H1 (cell line): ENCODE data around the gene RAB11B. TPM values are rescaled to one million over a fixed set of nuclear protein-coding genes. Genes with fewer than 3 reads are reported as not detected.

ENCODE experiments used
- TAF7 ChIP-seq: optimal IDR thresholded peaks from 2 replicates; pipeline ENCODE3; 2011; ENCODE audit warnings: low read depth, mild to moderate bottlenecking, inconsistent platforms, low read length, moderate library complexity, borderline replicate concordance
- polyA plus RNA-seq, 7 experiments: library from polyadenylated mRNA; depleted of rRNA in 3 of 7; stranded (reverse) in 5 of 7; unstranded in 2 of 7; fragments of >200 nt in 5 of 7; fragments of 200-250 nt in 2 of 7; gene quantifications; 1 replicate in 5 of 7; 2 replicates in 1 of 7; 4 replicates in 1 of 7; pipeline versions ENCODE4 v1.2.1 to v1.2.3, GENCODE V29; 2011 to 2013; ENCODE audit warnings: missing spikeins in 2 of 7, mixed read lengths in 2 of 7
- total RNA-seq: library from RNA; stranded (reverse); fragmentation: NEBNext Ultra II Directional; extraction: Animal tissue kit (Norgen Biotek cat#: 25700); gene quantifications from 2 replicates; pipeline ENCODE4 v1.2.1, GENCODE V29; 2021

The RAB11B gene
- total and polyA plus RNA-seq, 2 of the 8 experiments (the other 6 are each of a cell fraction or from before 2014, with no cell fraction given) = 50.2 to 85.8 TPM

- TF ChIP-seq TAF7 = no peak
Observed at GRCh38 chr19:8451377-8451776, 61.2 kb downstream of the RAB11B start (continued).
